ENCODE data around the gene RGS3.

RGS3 gene

DNA sequence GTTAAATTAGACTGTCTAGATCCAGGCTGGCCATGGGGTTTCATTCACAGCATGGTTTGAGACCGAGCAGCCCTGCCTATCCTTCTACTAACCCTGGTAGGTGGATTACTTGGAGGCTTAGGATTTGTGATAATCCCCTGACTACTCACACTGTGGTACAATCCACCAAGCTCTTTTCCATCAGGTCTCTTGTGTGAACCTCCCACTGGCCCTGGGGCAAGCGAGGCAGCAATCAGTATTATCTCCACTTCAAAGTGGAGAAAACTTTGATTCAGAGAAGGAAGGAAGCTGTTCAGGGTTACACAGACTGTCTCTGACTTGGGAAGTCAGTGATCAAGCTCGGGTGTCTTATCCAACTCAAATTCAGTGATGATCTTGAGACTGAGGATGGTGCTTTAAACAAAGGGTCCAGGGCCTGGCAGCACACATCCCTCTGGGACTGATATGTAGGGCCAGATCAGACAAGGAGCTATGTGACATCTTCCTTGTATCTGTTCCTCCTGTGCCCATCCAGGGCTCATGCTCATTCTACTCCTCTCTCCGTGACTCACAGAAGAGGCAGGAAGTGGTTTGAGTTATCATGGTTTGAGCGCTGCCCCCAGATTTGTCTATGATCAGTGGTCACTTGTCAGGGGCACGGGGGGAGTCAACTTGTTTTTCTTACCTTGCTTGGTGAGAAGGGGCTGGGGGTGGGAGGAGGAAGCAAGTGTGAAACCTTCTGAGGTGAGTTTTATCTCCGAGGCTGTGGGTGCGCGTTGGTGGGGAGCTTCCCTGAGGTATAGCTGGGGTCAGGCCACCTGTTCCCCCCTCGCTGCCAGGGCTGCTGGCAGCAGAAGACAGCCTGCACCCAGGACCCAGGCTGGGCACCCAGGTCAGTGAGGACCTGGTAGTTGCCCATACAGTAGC is 48.6 kb downstream of the RGS3 start:
- no peak for DNase-seq (ENCODE audit: low spot score)

DNA sequence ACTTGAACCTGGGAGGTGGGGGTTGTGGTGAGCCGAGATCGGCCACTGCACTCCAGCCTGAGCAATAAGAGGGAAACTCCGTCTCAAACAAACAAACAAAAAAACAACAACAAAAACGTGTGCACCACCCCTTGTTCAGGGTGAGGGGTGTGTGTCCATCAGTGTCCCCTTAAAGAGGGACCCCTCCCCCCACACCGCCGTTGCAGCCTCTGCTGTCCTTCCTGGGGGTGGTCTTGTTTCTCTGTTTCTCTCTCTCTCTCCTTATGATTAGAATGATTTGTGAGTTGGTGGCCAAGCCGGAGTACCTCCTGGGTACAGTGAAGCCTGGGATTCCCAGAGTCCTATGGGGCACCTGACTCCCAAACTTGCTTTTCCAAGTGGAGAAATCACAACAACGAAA is 49.6 kb downstream of the RGS3 start:
- no peak for DNase-seq (ENCODE audit: low spot score)

GRCh38 chr9:113513536-113513935 is 50.0 kb downstream of the RGS3 start:
- DNase-seq (ENCODE audit: low spot score) = no peak

DNA sequence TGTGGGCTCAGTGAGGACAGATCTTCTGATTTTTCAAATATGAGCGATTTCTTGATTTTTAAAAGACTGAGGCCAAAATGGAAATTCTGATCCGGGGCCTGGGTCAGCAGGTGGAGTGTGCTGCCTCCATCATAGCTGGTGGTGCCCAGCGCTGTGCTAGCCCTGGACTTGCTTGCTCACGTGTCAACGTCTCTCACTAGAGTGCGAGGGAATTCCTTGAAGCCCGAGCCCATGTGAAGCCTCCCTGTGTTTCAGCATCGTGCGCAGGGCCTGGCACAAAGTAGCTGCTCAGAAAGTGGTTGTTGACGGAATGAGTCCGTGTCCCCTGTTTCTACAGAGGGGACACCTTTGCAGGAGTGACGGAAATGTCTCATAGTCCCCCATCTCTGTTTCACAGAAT is 50.5 kb downstream of the RGS3 start:
- no peak for DNase-seq (ENCODE audit: low spot score)

- DNase-seq (ENCODE audit: low spot score) = no peak
Observed at GRCh38 chr9:113514748-113515147, 51.2 kb downstream of the RGS3 start.

- no peak for DNase-seq (ENCODE audit: low spot score)
Observed at GRCh38 chr9:113515862-113516261, 52.3 kb downstream of the RGS3 start.

- no peak for DNase-seq (ENCODE audit: low spot score)
Observed at GRCh38 chr9:113516840-113517577, 53.5 kb downstream of the RGS3 start.

- DNase-seq (ENCODE audit: low spot score) = no peak
Observed at GRCh38 chr9:113519426-113520108, 56.0 kb downstream of the RGS3 start.

- DNase-seq (ENCODE audit: low spot score) = no peak
Observed at GRCh38 chr9:113520109-113520642, 56.6 kb downstream of the RGS3 start.

DNA sequence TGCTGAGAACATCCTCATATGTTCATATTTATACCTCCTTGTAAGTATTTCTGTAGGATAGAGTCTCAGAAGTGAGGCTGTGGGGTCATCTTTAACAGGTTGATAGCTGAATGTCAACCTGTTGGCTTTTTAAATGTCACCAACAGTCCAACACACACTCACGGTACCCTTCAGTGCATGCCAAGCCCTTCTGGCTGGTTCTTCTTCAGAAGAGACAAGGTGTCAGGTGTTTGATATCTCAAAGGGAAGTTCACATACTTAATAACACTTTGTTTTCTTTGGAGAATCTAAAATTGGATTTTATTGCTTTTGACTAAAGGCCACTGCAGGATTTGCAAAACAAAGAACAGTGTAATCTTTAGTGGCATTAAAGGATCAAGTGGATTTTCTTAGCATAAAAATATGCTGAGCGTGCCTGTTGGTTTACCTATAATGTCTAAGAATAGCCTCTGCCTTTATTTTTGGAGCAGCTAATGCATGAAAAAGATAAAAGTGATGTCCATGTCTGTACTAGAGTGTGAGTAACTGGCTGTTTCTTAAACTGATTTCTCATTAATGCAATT is 58.2 kb downstream of the RGS3 start:
- DNase-seq (ENCODE audit: low spot score) = no peak

DNA sequence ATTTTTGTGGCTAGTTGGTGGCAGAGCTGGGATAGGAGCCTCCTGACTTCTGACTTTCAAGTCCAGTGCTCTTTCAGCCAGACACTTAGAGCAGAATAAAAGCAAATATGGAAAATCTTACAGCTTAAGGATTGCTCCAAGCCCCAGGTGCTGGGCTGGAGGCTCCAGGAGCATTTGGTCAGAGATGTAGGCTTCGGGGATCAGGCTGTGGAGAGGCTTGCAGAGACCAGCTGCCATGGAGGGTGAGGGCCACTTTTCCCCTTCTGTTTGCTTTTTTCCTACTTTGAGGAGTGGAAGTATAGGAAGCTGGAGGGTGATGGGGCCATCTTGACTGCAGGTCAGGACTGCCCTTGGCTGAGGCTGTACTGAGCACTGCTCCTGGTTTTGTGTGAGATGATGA is 58.9 kb downstream of the RGS3 start:
- no peak for DNase-seq (ENCODE audit: low spot score)

GRCh38 chr9:113522858-113523257 is 59.3 kb downstream of the RGS3 start:
- DNase-seq (ENCODE audit: low spot score) = no peak

- DNase-seq (ENCODE audit: low spot score) = no peak
Observed at GRCh38 chr9:113523421-113524141, 60.1 kb downstream of the RGS3 start.

GRCh38 chr9:113524468-113524867 is 60.9 kb downstream of the RGS3 start:
- DNase-seq (ENCODE audit: low spot score) = no peak

DNA sequence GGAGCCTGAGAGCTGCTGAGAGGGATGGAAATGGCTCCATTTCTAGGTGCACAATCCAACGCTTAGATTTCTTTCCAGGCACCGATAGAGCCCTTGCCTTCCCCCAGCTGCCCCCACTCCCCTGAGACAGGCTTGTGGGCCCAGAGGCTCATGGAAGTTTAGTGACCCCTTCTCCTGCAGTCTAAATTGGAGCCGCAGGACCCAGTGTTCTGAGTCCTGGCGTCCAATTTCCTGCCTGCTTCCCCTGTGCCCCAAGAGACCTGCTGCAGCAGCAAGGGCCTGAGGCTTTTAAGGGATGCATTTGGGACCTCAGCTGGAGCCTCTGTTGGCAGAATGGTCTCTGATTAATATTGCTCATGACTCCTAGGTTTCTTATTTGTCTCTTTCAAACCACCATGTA is 61.7 kb downstream of the RGS3 start:
- DNase-seq (ENCODE audit: low spot score) = no peak

- no peak for DNase-seq (ENCODE audit: low spot score)
Observed at GRCh38 chr9:113525831-113526230, 62.3 kb downstream of the RGS3 start.

GRCh38 chr9:113526231-113526746 is 62.8 kb downstream of the RGS3 start:
- DNase-seq (ENCODE audit: low spot score) = no peak

- peak; percentile 59 for DNase-seq (ENCODE audit: low spot score)
Observed at GRCh38 chr9:113526841-113527240, 63.3 kb downstream of the RGS3 start.

DNA sequence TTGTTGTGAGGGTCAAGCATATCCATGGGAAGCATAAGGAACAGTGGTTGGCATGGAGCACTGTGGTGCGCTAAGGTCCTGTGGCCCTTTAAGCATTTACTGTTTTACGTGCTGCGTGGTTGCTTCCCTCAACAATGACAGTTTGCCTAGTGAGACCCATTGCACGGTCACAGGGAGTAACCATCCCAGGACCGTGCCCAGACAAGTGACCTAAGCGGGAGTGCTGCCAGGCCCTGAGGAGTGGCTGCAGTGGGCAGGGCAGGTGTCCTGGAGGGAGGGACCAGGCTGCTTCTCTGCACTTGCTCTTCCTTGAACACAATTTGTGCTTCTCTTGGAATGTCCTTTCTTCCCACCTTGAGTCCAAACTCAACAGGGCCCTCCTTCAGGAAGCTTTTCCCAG is 64.6 kb downstream of the RGS3 start:
- no peak for DNase-seq (ENCODE audit: low spot score)

GRCh38 chr9:113528811-113529210 is 65.3 kb downstream of the RGS3 start:
- no peak for DNase-seq (ENCODE audit: low spot score)

GRCh38 chr9:113529336-113530009 is 65.9 kb downstream of the RGS3 start:
- no peak for DNase-seq (ENCODE audit: low spot score)
